GM18870 (cell line): ENCODE measurements around the gene BANF1.

Source experiments
- ATAC-seq: cut with Tn5 transposase; IDR thresholded peaks from one replicate; pipeline ENCODE4 v1.9.1; 2021; ENCODE audit warnings: moderate library complexity; ENCODE audit not compliant: unreplicated experiment

Gene BANF1

DNA sequence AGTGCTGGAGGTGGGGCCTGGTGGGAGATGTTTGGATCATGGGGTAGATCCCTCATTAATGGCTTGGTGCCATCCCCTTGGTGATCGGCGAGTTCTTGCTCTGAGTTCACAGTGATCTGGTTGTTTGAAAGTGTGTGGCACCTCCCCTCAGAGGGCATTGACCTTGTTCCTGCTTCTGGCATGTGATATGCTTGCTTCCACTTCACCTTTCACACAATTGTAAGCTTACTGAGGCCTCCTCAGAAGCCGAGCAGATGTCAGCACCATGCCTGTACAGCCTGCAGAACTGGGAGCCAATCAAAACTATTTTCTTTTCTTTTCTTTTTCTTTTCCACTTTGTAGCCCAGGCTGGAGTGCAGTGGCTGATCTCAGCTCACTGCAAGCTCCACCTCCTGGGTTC is 35.0 kb downstream of the BANF1 start:
- ATAC-seq: no peak

DNA sequence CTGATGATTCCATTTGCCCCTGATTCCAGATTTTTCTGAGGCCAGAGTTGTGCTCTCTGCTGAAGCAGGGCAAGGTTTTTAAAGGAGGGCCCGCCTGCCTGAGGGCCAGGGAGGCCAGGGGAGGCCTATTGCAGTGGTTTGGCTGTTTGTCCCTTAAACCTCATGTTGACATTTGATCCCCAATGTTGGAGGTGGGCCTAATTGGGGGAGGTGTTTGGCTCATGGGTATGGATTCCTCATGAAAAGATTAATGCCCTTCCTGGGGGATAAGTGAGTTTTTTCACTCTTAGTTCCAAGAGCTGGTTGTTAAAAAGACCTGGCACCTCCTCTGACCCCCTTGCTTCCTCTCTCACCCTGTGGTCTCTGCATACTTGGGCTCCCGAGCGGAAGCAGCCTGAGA is 37.5 kb downstream of the BANF1 start:
- ATAC-seq: no peak

DNA sequence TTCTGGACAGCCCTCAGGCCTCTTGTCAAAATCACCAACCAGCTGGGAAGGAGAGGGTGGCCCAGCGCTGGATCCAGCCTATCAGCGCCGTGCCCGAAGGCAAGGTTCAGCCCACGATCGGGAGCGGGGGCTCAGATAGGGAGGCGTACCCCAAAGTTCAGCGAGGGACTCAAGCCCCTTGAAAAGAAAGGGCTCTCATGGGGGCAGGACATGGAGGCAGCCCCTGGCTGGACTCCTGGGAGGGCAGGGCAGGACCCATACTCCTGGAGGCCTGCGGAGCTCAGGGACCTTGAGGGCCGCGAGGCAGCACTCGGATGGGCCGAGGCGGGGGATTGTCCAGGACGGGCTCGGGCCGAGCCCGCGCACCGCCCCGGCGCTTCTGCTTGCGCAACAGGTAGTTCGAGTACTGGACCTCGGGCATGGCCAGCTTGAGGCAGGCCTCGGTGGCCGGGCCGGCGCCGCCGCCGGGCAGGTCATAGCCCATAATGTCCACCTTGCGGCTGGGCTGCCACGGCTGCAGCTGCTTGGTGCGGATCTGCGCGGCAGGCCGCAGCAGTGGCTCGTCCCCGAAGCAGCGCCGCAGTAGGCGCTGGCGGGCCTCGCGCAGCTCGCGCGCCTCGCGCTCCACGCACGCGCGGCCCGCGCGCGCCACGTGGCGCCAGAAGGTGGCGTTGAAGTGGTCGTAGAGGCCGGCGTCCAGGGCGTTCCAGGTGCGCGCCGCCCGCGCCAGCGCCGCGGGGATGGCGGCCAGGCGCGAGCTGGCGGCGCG is 40.1 kb downstream of the BANF1 start:
- no peak for ATAC-seq

DNA sequence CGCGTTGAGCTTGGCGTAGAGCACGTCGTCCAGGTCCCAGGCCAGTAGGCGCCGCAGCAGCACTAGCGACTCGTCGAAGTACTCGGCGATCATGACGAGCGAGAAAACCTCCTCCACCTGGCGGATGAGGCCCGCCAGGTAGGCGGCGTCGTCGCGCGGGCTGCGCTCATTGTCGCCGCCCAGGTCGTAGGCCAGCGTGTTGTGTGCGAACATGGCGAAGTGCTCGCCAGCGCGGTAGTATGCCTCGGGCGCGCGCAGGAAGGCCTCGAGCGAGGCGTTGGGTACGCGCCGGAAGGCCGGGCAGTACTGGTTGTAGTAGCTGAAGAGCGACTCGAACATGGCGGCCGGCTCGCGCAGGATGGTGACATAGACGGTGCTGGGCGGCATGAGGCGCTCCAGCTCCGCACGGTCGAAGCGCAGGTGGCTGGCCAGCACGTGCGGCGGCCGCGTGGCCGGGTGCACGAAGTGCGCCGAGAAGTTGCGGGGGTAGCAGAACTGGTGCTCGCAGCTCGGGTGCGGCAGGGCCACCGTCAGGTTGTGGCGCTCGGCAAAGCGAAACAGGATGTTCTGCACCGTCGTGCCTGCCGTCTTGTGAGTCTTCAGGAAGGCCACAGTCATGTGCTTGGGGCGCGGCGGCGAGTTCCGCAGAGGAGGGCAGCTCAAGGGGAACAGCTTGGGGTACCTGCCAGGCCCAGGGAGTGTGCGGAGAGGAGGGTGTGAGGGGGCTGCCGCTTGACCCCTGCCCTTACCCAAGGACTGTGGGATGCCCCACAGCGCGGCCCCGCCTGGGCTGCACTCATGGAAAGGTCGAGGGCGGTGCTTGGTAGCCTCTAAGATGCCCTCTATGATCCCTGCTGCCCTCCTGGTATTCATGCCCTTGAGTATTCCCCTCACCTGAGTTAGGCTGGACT is 40.9 kb downstream of the BANF1 start:
- no peak for ATAC-seq

DNA sequence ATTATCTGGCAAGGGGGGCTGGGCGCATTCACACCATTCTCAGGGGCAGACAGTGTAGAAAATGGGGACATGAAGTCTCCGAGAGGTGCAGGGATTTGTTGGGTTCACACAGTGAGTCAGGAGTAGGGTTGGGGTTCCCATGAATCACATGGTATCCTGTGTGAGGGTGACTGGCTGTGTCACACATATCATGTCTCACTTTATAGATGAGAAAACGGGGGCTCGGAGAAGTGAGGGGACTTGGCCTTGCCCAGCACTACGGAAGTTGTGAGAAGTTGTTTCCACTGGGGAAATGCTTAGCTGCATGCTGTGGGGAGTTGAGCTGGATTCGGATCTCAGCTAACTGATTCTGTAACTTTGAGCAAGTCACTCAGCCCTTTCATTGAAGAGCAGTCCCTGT is 42.5 kb downstream of the BANF1 start:
- ATAC-seq: no peak

DNA sequence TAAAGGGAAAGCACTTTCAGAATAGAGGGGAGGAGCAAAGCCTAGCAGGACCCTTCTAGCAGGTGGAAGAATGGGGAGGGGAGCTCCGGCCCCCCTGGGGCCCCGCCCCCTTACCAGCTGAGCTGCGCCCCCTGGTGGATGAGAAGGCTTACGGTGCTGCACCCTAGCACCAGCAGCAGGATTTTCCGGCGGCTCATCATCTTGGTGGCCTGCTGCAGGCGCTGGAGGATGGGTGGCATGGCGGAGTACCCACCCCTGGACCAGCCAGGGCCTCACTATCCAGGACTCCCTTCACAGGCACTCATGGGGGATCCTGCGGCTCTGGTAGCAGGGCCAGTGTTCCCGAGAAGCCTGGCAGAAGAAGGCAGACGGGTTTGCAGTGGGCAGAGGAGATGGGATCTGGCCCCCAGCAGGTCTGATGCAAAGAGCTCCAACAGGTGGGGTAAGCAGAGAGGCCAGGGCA is 42.9 kb downstream of the BANF1 start:
- no peak for ATAC-seq

DNA sequence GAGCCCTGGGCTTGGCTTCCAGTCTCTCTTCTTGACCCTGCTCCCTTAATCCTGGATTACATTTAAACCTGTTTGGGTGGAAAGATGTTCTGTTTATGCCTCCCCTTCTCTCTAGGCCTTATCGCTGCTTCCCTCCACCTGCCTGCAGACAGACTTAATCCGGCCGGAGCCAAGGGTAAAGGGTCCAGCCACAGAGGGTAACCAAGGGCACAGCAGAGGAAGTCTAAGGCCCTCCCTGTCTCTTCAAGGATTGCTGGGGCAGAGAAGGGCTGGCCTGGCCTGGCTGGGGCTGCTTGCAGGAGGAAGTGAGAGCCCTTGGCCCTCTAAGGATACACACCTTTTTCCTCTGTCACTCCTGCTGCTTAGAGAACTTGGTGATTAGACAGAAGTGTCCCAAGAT is 44.6 kb downstream of the BANF1 start:
- ATAC-seq: no peak

DNA sequence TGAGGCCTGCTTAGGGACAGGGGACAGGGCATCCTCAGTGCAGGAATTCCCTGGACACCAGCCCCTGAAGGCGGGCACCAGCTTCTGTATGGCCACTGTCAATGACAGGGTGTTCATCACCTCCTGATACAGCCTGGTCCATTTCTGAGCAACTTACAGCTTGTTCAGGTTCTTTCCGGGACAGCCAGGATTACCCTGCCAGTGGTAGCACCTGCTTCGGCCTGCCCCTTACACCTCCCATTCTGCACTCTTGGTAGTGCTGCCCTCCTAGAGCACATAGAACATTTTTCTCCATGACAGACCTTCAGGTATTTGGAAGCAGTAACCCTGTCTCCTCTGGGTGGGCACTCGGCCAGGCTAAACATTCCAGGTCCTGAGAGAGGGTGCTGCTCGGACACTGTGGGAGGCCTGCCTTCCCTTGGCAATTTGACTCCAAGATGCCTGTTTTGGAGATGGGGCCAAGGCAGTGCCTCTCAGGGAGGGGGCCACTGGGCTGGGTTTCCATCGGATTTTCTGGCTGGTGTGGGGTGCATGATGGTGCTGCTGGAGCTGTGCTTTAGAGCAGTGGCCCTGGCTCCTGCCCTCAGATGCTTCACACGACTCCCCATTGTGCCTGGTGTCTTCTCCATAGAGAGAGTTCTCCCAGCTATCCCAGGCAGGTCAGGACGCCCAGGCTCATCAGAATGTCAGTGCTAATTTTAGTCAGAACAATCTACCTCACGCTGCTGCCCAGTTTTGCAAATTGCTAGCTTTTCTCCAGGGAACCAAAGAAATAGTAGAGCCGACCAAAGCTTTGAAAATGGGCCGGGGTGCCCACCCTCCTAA is 45.5 kb downstream of the BANF1 start:
- ATAC-seq: no peak

DNA sequence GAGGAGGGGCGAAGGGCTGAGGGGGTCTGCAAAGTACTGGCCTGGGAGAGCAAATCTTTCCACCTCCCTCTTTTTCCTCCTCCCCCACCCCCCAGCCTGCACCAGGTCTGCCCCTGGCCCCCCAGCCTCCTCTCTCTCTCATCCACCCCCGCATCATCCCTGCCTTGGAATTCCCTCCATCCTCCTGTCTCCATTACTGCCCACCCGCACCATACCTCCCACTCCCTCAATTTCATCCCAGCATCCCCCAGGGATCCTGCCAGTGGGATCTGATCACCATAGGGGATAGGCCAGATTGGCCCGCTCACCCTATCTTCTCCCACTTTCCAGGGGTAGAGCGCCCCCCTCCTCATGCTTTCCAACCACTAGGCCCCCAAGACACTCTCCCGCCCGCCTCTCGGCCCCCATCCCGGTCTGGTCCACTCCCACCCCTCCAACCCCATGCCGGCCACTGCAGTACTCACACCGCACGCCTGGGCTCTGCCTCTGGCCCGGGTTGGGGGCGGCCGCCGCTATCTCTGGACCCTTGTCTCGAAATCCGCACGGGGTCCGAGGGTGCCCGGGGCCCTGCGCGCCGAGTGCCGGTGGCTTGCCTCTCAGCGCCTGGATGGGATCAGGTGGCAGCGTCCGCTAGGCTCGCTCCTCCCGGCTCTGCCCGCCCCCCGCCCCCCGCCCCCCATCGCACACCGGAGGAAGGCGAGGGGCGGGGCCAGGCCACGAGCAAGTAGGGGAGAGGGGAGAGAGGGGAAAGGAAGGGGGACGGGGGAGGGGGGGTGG is 46.4 kb downstream of the BANF1 start, which contains the start of gene GAL3ST3:
GAL3ST3 (minus strand) TSS at position 615 of the 777 bp plus-strand sequence. CDS start 3,746 bp downstream, outside the sequence.
- ATAC-seq: no peak

DNA sequence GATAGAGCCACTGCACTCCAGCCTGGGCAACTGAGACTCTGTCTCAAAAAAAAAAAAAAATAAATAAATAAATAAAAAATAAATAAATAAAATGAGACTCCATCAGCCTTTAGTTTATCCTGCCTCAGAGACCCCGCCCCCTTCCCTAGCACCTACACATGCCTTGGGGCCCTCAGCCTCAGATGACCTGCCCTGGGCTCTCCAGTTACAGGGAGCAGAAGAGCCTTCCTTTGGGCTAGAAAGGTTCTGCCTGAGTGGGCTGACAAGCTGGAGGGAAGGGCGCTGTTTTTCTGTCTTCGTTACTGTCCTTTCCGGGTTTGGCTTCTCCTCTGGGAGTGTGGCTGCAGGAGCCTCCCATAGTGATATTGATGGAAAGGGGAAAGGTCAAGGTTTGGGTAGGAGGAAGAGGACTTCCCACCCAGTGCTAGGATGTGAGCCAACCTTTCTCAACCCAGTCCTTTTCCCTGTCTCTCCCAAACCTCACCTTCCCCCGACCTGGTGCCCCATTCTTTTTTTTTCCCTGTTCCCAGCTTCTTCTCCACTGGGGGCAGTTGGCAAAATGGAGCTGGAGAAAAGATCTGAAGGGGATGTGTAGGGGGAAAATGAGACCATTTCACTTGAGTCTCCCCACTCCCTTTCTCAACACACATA is 48.4 kb downstream of the BANF1 start:
- ATAC-seq: no peak

DNA sequence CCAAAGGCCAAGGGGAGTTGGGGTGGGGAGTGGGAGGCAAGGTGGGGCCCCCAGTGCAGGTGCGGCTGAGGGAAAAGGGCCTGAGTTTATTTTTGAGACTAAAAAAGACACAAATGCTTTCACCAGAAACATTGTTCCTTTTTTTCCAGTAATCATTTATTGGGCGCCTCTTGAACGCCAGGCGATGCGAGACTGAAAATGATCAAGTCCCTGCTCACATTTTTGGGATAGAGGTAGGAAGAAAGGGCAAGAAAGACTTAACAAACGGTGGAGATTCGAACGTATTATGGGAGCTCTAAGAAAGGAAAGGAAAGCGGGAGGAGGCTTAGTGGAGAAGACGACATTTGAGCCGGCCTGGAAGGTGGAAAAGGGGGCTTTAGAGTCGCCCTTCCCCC is 49.1 kb downstream of the BANF1 start:
- no peak for ATAC-seq

DNA sequence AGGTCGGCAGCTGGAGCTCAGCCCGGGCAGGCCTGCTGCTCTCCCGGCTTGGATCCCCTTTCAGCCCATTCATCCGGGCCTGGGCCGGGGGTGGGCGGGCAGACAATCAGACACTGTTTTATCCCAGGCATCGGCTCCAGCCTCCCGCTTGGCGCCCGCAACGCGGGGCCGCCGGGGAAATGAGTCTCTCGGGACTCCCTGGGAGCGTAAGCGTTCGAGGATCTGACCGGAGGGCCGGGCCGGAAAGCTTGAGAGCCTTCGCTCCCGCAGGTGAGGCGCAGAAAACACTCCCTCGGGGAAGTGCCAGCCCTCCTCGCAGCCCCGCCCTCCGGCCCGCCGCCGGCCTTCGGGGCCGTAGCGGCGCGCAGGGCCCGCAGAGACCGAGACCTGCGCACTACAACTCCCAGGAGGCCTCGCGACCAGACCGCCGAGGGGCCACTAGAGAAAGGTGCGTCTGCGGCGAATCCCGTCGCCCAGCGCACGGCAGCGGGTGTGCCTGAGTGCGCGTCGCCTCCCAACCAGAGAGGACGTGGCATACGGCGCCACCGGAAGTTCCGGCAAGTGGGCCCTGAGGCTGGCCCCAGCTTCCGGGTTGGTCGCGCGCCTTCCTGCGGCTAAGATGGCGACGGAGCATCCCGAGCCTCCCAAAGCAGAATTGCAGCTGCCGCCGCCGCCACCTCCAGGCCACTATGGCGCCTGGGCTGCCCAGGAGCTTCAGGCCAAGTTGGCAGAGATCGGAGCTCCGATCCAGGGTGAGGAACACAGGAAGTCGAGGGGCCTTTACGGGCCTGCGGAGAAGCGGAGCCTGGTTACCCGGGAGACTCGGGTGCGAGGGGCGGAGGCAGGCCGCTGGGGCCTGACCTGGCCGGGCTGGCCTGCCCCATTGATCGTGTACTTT is 49.7 kb downstream of the BANF1 start, which contains the start of gene SF3B2:
SF3B2 (plus strand) TSS at position 599 of the 898 bp plus-strand sequence; CDS start at position 620, 21 bp downstream.
- peak; percentile 88 for ATAC-seq

DNA sequence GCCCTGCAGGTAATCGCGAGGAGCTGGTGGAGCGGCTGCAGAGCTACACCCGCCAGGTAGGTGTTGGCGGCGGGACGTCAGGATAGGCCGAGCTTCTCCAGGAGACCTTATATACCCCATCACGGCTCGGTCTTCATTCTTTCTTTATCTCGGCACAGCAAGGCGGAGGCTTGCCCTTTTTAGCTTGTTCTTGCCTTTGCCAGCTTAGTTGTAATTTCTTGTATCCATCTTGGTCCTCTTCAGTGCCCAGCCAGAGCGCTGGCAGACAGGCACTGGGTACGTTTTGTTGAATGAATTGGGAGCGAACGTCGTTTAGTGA is 50.3 kb downstream of the BANF1 start:
- no peak for ATAC-seq
